Choroid plexus epithelial cell (primary cell): ENCODE measurements around the gene CDH18.

Source experiments
- DNase-seq: peaks from one replicate; pipeline ENCODE4 v3.0.0-alpha.2; 2010; ENCODE audit warnings: low read depth
- H3K4me3 ChIP-seq: 2 replicates; pipeline ENCODE4 v1.5.1; 2011; ENCODE audit warnings: low read depth, mild to moderate bottlenecking, control low read depth, low read length, moderate library complexity
- TF ChIP-seq, protein P1 (sequence below): conservative IDR thresholded peaks from 2 replicates; pipeline ENCODE4 v1.5.1; 2011; ENCODE audit warnings: low read depth, mild to moderate bottlenecking, control low read depth, inconsistent platforms, low read length, moderate library complexity

The CDH18 gene

GRCh38 chr5:19891658-19892057, 96.3 kb downstream of the CDH18 start:
- peak; percentile 34 for DNase-seq
- TF ChIP-seq, protein P1, sequence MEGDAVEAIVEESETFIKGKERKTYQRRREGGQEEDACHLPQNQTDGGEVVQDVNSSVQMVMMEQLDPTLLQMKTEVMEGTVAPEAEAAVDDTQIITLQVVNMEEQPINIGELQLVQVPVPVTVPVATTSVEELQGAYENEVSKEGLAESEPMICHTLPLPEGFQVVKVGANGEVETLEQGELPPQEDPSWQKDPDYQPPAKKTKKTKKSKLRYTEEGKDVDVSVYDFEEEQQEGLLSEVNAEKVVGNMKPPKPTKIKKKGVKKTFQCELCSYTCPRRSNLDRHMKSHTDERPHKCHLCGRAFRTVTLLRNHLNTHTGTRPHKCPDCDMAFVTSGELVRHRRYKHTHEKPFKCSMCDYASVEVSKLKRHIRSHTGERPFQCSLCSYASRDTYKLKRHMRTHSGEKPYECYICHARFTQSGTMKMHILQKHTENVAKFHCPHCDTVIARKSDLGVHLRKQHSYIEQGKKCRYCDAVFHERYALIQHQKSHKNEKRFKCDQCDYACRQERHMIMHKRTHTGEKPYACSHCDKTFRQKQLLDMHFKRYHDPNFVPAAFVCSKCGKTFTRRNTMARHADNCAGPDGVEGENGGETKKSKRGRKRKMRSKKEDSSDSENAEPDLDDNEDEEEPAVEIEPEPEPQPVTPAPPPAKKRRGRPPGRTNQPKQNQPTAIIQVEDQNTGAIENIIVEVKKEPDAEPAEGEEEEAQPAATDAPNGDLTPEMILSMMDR, result no peak
- no peak overlapping the region for H3K4me3 ChIP-seq

DNA sequence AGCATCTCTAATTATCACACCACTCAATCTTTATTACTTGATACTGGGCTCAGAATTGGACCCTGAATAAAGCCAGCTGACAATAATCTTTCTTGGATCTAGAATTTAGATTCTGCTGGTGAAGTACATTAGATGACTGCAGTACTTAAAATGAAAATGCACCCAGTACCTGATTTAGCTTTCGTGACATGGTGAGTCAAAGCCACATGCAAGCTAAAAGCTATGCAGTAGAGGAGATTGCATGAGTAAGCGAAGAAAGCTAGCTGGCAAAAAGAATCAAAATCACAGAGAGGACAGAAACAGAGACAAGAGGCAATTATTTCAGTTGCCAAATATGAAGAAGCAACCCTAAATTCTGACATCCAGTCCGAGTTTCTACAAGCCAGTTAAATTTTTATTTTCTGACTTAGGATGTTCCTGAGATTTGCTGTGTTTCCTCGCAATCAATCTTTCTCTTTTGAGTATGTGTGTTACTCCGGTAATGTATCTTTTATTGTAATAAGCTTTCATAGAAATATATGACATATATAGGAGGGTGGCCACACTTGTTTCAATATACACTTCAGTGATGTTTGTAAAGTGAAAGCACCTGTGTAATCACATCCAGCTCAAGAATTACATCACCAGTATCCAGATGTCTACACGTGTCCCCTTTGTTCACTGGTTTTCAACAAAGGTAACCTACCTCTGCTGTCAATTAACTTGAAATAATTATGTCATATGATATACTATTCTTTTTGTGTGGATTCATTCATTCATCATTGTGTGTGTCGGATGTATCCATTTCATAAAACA, 101.7 kb downstream of the CDH18 start:
- no peak overlapping the region for H3K4me3 ChIP-seq
- TF ChIP-seq, protein P1, result no peak
- DNase-seq, result peak; percentile 47

- TF ChIP-seq, protein P1, result no peak
- no peak overlapping the region for H3K4me3 ChIP-seq
- DNase-seq, result no peak
Observed at GRCh38 chr5:19885040-19885824, 102.8 kb downstream of the CDH18 start.

DNA sequence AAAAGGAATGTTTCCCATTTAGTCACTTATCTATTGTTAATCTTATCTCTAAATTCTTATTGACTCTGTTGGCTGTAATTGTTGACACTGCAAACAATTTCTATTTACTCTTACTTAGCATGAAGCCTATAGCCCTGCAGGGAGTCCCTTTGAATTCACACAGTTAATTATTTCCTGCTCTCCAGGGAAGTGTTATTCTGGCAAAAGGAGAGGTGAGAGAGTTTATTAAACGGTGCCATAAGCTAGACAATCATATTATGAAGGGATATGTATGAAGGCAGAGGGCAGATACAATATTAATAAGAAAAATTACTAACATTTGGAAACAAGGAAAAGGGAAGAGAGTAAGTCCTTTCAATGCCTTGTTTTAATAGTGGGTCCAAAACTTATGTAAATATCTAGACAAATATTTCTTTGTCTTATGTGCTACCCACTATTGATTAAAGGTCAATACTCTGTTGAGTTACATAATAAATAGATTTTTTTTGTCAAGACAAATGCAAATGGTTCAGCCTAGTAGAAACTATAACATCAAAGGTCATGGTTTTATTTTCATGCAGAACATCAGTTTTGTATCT, 107.1 kb downstream of the CDH18 start:
- TF ChIP-seq, protein P1, result no peak
- no peak overlapping the region for H3K4me3 ChIP-seq
- no peak for DNase-seq

GRCh38 chr5:19880458-19880857, 107.5 kb downstream of the CDH18 start:
- DNase-seq, result no peak
- H3K4me3 ChIP-seq, result no peak overlapping the region
- TF ChIP-seq, protein P1, result no peak

- no peak overlapping the region for H3K4me3 ChIP-seq
- TF ChIP-seq, protein P1, result no peak
- no peak for DNase-seq
Observed at GRCh38 chr5:19874811-19875210, 113.2 kb downstream of the CDH18 start.
